H1 (cell line): ENCODE data around the gene ZMYND15. TPM values are rescaled to one million over a fixed set of nuclear protein-coding genes. Genes with fewer than 3 reads are reported as not detected.

Source experiments
- BCL11A ChIP-seq, 2 experiments: IDR thresholded peaks; one replicate each; pipeline ENCODE4 v1.6.1; 2011; ENCODE audit warnings: low read depth in 2 of 2, low read length in 2 of 2, mild to moderate bottlenecking in 2 of 2
- SP2 ChIP-seq: IDR thresholded peaks from 2 replicates; pipeline ENCODE4 v1.6.1; 2012; ENCODE audit warnings: mild to moderate bottlenecking, low read length, inconsistent platforms
- SUZ12 ChIP-seq: fragments of 200-600 bp; sonication (generic); IDR thresholded peaks from 2 replicates; pipeline ENCODE4 v1.6.1; 2012; ENCODE audit warnings: mild to moderate bottlenecking, inconsistent platforms, low read length, moderate library complexity, mixed read lengths
- polyA plus RNA-seq, 7 experiments: library from polyadenylated mRNA; depleted of rRNA in 3 of 7; stranded (reverse) in 5 of 7; unstranded in 2 of 7; fragments of >200 nt in 5 of 7; fragments of 200-250 nt in 2 of 7; gene quantifications; 1 replicate in 5 of 7; 2 replicates in 1 of 7; 4 replicates in 1 of 7; pipeline versions ENCODE4 v1.2.1 to v1.2.3, GENCODE V29; 2011 to 2013; ENCODE audit warnings: missing spikeins in 2 of 7, mixed read lengths in 2 of 7
- total RNA-seq: library from RNA; stranded (reverse); fragmentation: NEBNext Ultra II Directional; extraction: Animal tissue kit (Norgen Biotek cat#: 25700); gene quantifications from 2 replicates; pipeline ENCODE4 v1.2.1, GENCODE V29; 2021

Gene ZMYND15
- total and polyA plus RNA-seq, 2 of the 8 experiments (the other 6 are each of a cell fraction or from before 2014, with no cell fraction given) = 0.53 to 0.58 TPM

DNA sequence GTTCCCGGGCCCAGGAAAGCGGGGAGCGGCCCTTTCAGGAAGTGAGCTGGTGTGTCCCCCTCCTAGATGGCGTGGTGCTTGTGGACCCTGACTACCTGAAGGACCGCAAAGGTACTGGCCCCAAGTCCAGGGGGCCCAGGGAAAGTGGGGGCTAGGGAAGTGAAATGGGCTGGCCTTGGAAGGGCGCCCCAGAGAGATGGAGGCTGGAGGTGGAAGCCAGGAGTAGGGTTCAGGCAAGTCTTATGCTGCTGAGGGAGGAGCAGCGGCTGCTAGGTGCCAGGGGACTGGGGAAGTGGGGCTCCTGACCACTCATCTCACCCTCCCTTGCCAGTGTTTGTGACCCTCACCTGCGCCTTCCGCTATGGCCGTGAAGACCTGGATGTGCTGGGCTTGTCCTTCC, 23.6 kb upstream of the ZMYND15 start (continued):
- TF ChIP-seq SP2 = no peak
- TF ChIP-seq SUZ12 = no peak
- TF ChIP-seq BCL11A (IDR thresholded peaks at IDR 0.05; ENCODE audit: low read depth in 2 of 2, low read length in 2 of 2) = no peak
- TF ChIP-seq, all 59 proteins: peak for 0
